ENCODE measurements around the gene ACSS3. TPM values are rescaled to one million over a fixed set of nuclear protein-coding genes. Genes with fewer than 3 reads are reported as not detected.

Gene ACSS3
- total and polyA plus RNA-seq, 9 of the 15 experiments (the other 6 are each of a cell fraction or from before 2014, with no cell fraction given): 0.40 TPM; not detected in 8

DNA sequence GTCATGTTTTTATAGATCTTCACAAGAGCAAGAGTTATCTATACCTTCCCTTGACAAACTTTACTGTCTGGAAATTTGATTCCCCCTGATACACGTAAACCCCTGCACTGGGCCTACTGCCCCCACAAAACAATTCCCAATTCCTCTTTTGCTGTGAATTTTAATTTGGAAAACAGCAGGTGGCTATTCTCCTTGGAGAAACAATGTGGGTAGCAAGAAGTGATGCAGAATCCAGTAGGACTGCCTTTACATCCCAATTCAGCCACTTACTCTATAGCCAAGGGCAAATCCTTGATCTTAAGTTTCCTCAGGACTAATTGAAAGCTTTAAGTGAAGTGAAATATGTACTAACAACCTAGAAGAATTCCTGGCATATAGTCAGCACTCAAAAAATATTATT, 129.3 kb downstream of the ACSS3 start (continued):
- TF ChIP-seq NEUROD1 (IDR thresholded peaks at IDR 0.05; ENCODE audit: borderline replicate concordance, low read depth, low read length, partially characterized antibody): no peak
- no peak for TF ChIP-seq ZNF280A (IDR thresholded peaks at IDR 0.05; ENCODE audit: low read depth, partially characterized antibody)
- no peak for TF ChIP-seq OTX1 (CRISPR knock-in tag; IDR thresholded peaks at IDR 0.05)
- no peak for TF ChIP-seq ZNF165 (CRISPR knock-in tag; IDR thresholded peaks at IDR 0.05; ENCODE audit: borderline replicate concordance)
- no peak for TF ChIP-seq GABPA (tag; conservative IDR thresholded peaks at IDR 0.05; ENCODE audit: low read depth)
- TF ChIP-seq ZSCAN29 (IDR thresholded peaks at IDR 0.05): no peak

GRCh38 chr12:81207664-81208063, 129.8 kb downstream of the ACSS3 start:
- Histone ChIP-seq H3K79me2 (ENCODE audit: control insufficient read depth, insufficient read depth, low read length) (no peaks in the 10 kb centered on the region), H3K9me1 (ENCODE audit: control insufficient read depth, insufficient read depth, low read length) (no peaks in the 10 kb centered on the region), H3K4me1 (replicated peaks in 1 of 2; ENCODE audit: control insufficient read depth in 2 of 2, insufficient read depth in 2 of 2, low read length in 2 of 2) (no peaks in the 10 kb centered on the region), H3K27me3 (ENCODE audit: control insufficient read depth in 2 of 2, insufficient read depth in 2 of 2, low read length in 2 of 2) (no peaks in the 10 kb centered on the region), H3K4me3 (no peak overlapping the region), H4K20me1 (replicated peaks; ENCODE audit: control insufficient read depth, insufficient read depth, low read length) (no peaks in the 10 kb centered on the region), H3K27ac (ENCODE audit: extremely low read depth, low read depth, low read length) (no peak overlapping the region), H3K36me3 (ENCODE audit: control insufficient read depth, insufficient read depth, low read length) (no peaks in the 10 kb centered on the region), H3K9me3 (replicated peaks; ENCODE audit: control insufficient read depth, insufficient read depth, low read depth, low read length) (no peaks in the 10 kb centered on the region), H3K9ac (ENCODE audit: insufficient read depth in 1 of 2, low read depth in 2 of 2, low read length in 2 of 2) (no peak overlapping the region), H2AFZ (ENCODE audit: low read depth, low read length) (no peak overlapping the region), H3K4me2 (ENCODE audit: insufficient read depth, low read length) (no peak overlapping the region)
- FAIRE-seq (no peak), DNase-seq (ENCODE audit: extremely low read depth in 1 of 4, low spot score in 3 of 4) (no peak), ATAC-seq (no peak)
- ChIA-PET POLR2A (no interaction called here), CTCF (ENCODE audit: low intra/inter-chr PET ratio) (no interaction called here)
- 0% methylated on average over 4 of the region's 4 CpGs for WGBS (ENCODE audit: insufficient coverage, low coverage, missing lambda C conversion rate)
- BruUV-seq (replicated peaks): no TSS peak
- intact Hi-C loops (cut with micrococcal nuclease): no loop called here
- TF ChIP-seq NFE2 (IDR thresholded peaks at IDR 0.05; ENCODE audit: low read depth): no peak
- TF ChIP-seq KAT8 (IDR thresholded peaks at IDR 0.05; ENCODE audit: low read depth): no peak
- TF ChIP-seq ZNF57 (CRISPR knock-in tag; IDR thresholded peaks at IDR 0.05): no peak
- TF ChIP-seq ZC3H11A (IDR thresholded peaks at IDR 0.05; ENCODE audit: low read depth, low read length): no peak
- in situ Hi-C loops (cut with MboI): no loop called here

Measured in K562 (cell line).